HG03520 (cell line): ENCODE measurements around the gene IRAG1.

Experiments
- ATAC-seq: cut with Tn5 transposase; IDR thresholded peaks from one replicate; pipeline ENCODE4 v1.9.1; 2021; ENCODE audit warnings: mild to moderate bottlenecking, moderate library complexity; ENCODE audit not compliant: unreplicated experiment

IRAG1 gene

GRCh38 chr11:10666556-10667520 is 26.7 kb downstream of the IRAG1 start:
- no peak for ATAC-seq

GRCh38 chr11:10664496-10664895 is 29.1 kb downstream of the IRAG1 start:
- no peak for ATAC-seq

GRCh38 chr11:10663990-10664389 is 29.6 kb downstream of the IRAG1 start:
- no peak for ATAC-seq

- no peak for ATAC-seq
These were observed 30.2 kb downstream of the IRAG1 start for GRCh38 chr11:10663365-10663764.

GRCh38 chr11:10660323-10660722 is 33.2 kb downstream of the IRAG1 start:
- no peak for ATAC-seq

GRCh38 chr11:10659339-10660216 is 34.0 kb downstream of the IRAG1 start:
- no peak for ATAC-seq

- ATAC-seq = no peak
These were observed 34.8 kb downstream of the IRAG1 start for GRCh38 chr11:10658621-10659338.

- ATAC-seq = peak; percentile 49
These were observed 36.0 kb downstream of the IRAG1 start for GRCh38 chr11:10657308-10658271.

GRCh38 chr11:10655943-10656576 is 37.5 kb downstream of the IRAG1 start:
- ATAC-seq = no peak

GRCh38 chr11:10655227-10655626 is 38.3 kb downstream of the IRAG1 start:
- no peak for ATAC-seq

- no peak for ATAC-seq
These were observed 38.8 kb downstream of the IRAG1 start for GRCh38 chr11:10654811-10655150.

GRCh38 chr11:10653946-10654810 is 39.4 kb downstream of the IRAG1 start:
- no peak for ATAC-seq

GRCh38 chr11:10653261-10653660 is 40.3 kb downstream of the IRAG1 start:
- no peak for ATAC-seq

- ATAC-seq = no peak
These were observed 41.7 kb downstream of the IRAG1 start for GRCh38 chr11:10651656-10652361.

- no peak for ATAC-seq
These were observed 42.9 kb downstream of the IRAG1 start for GRCh38 chr11:10650630-10651029.

- no peak for ATAC-seq
These were observed 43.4 kb downstream of the IRAG1 start for GRCh38 chr11:10650166-10650565.

GRCh38 chr11:10648871-10649270 is 44.7 kb downstream of the IRAG1 start:
- ATAC-seq = no peak
